Skeletal muscle satellite cell (primary cell): ENCODE measurements around the gene PIGN.
A peak's percentile ranks its signal among the peaks of the same experiment; 100 is the strongest.
"Not testable (repeated sequence)": the region's sequence is repeated elsewhere in the genome, so short reads cannot be mapped to it uniquely, and the experiment has no call there.

Experiments used
- H3K27me3 ChIP-seq: 2 replicates; pipeline ENCODE4 v1.7.0; 2013; ENCODE audit warnings: low read length; ENCODE audit not compliant: control insufficient read depth, insufficient read depth
- H3K36me3 ChIP-seq: 2 replicates; pipeline ENCODE4 v1.7.0; 2013; ENCODE audit warnings: mild to moderate bottlenecking, control low read depth, low read length; ENCODE audit not compliant: insufficient read depth
- H3K4me1 ChIP-seq: 2 replicates; pipeline ENCODE4 v1.7.0; 2013; ENCODE audit warnings: low read length; ENCODE audit not compliant: control insufficient read depth, insufficient read depth
- H3K4me2 ChIP-seq: 2 replicates; pipeline ENCODE4 v1.7.0; 2013; ENCODE audit warnings: mild to moderate bottlenecking, low read length
- H3K4me3 ChIP-seq: 2 replicates; pipeline ENCODE4 v1.7.0; 2013; ENCODE audit warnings: low read length
- H3K9ac ChIP-seq: 2 replicates; pipeline ENCODE4 v1.7.0; 2013; ENCODE audit warnings: mild to moderate bottlenecking, low read depth, low read length, moderate library complexity
- H3K9me3 ChIP-seq: replicated peaks from 2 replicates; pipeline ENCODE4 v1.7.0; 2013; ENCODE audit warnings: mild to moderate bottlenecking, control low read depth, low read length

Gene PIGN

GRCh38 chr18:62045316-62045715, 141.5 kb downstream of the PIGN start:
- no peaks in the 10 kb centered on the region for H3K9me3 ChIP-seq
- no peaks in the 10 kb centered on the region for H3K27me3 ChIP-seq
- H3K4me2 ChIP-seq = no peak overlapping the region
- H3K4me1 ChIP-seq = no peaks in the 10 kb centered on the region
- H3K4me3 ChIP-seq = no peak overlapping the region
- H3K9ac ChIP-seq = no peak overlapping the region
- H3K36me3 ChIP-seq = no peaks in the 10 kb centered on the region

GRCh38 chr18:62044490-62045000, 142.3 kb downstream of the PIGN start:
- Histone ChIP-seq H3K9ac (no peak overlapping the region), H3K9me3 (no peaks in the 10 kb centered on the region), H3K4me2 (no peak overlapping the region), H3K36me3 (no peaks in the 10 kb centered on the region), H3K4me3 (no peak overlapping the region), H3K27me3 (no peaks in the 10 kb centered on the region), H3K4me1 (no peaks in the 10 kb centered on the region)

- Histone ChIP-seq H3K4me3 (no peak overlapping the region), H3K4me2 (peak overlapping the region; percentile 28), H3K36me3 (no peaks in the 10 kb centered on the region), H3K27me3 (no peaks in the 10 kb centered on the region), H3K9me3 (no peaks in the 10 kb centered on the region), H3K9ac (no peak overlapping the region), H3K4me1 (peaks cover 11% of the 10 kb centered on the region)
These were observed 148.7 kb downstream of the PIGN start for GRCh38 chr18:62037989-62038778.

- H3K4me3 ChIP-seq = no peak overlapping the region
- no peak overlapping the region for H3K9ac ChIP-seq
- H3K36me3 ChIP-seq = no peaks in the 10 kb centered on the region
These were observed 149.7 kb downstream of the PIGN start for GRCh38 chr18:62037012-62037742.

GRCh38 chr18:62034286-62034685, 152.6 kb downstream of the PIGN start:
- H3K9ac ChIP-seq, H3K4me3 ChIP-seq, H3K9me3 ChIP-seq, H3K27me3 ChIP-seq, H3K4me2 ChIP-seq, H3K36me3 ChIP-seq: not testable (repeated sequence)
- peaks cover 11% of the 10 kb centered on the region for H3K4me1 ChIP-seq

More at GRCh38 chr18:62037012-62037742, 149.7 kb downstream of the PIGN start:
- Histone ChIP-seq H3K9me3 (no peaks in the 10 kb centered on the region), H3K4me2 (no peak overlapping the region), H3K27me3 (no peaks in the 10 kb centered on the region), H3K4me1 (peaks cover 11% of the 10 kb centered on the region)

GRCh38 chr18:62033756-62034155, 153.1 kb downstream of the PIGN start:
- no peak overlapping the region for H3K9ac ChIP-seq
- no peak overlapping the region for H3K4me2 ChIP-seq
- H3K9me3 ChIP-seq = no peaks in the 10 kb centered on the region
- no peaks in the 10 kb centered on the region for H3K36me3 ChIP-seq
- H3K27me3 ChIP-seq = no peaks in the 10 kb centered on the region
- H3K4me3 ChIP-seq = no peak overlapping the region
- peaks cover 11% of the 10 kb centered on the region for H3K4me1 ChIP-seq

GRCh38 chr18:62033207-62033606, 153.6 kb downstream of the PIGN start:
- Histone ChIP-seq H3K9me3 (no peaks in the 10 kb centered on the region), H3K27me3 (no peaks in the 10 kb centered on the region), H3K9ac (no peak overlapping the region), H3K4me3 (no peak overlapping the region), H3K4me1 (peaks cover 7% of the 10 kb centered on the region), H3K4me2 (no peak overlapping the region), H3K36me3 (no peaks in the 10 kb centered on the region)

GRCh38 chr18:62030091-62030985, 156.5 kb downstream of the PIGN start:
- no peak overlapping the region for H3K4me3 ChIP-seq

GRCh38 chr18:62028715-62029114, 158.1 kb downstream of the PIGN start:
- H3K36me3 ChIP-seq = no peaks in the 10 kb centered on the region
- no peak overlapping the region for H3K4me3 ChIP-seq
- no peaks in the 10 kb centered on the region for H3K4me1 ChIP-seq
- no peaks in the 10 kb centered on the region for H3K27me3 ChIP-seq
- H3K9ac ChIP-seq = no peak overlapping the region
- no peak overlapping the region for H3K4me2 ChIP-seq
- H3K9me3 ChIP-seq = no peaks in the 10 kb centered on the region

More at GRCh38 chr18:62030091-62030985, 156.5 kb downstream of the PIGN start:
- Histone ChIP-seq H3K4me1 (no peaks in the 10 kb centered on the region), H3K4me2 (no peak overlapping the region), H3K9me3 (no peaks in the 10 kb centered on the region), H3K9ac (no peak overlapping the region), H3K27me3 (no peaks in the 10 kb centered on the region), H3K36me3 (no peaks in the 10 kb centered on the region)

- H3K9ac ChIP-seq = no peak overlapping the region
These were observed 158.8 kb downstream of the PIGN start for GRCh38 chr18:62027914-62028520.

GRCh38 chr18:62026586-62026985, 160.3 kb downstream of the PIGN start:
- Histone ChIP-seq H3K36me3 (no peaks in the 10 kb centered on the region), H3K27me3 (no peaks in the 10 kb centered on the region), H3K4me2 (no peak overlapping the region), H3K4me1 (no peaks in the 10 kb centered on the region), H3K4me3 (no peak overlapping the region), H3K9me3 (no peaks in the 10 kb centered on the region), H3K9ac (no peak overlapping the region)

More at GRCh38 chr18:62027914-62028520, 158.8 kb downstream of the PIGN start:
- Histone ChIP-seq H3K4me2 (no peak overlapping the region), H3K9me3 (no peaks in the 10 kb centered on the region), H3K36me3 (no peaks in the 10 kb centered on the region), H3K4me3 (no peak overlapping the region), H3K27me3 (no peaks in the 10 kb centered on the region), H3K4me1 (no peaks in the 10 kb centered on the region)
